ENCODE results near the gene GRIP2.

GRIP2 gene

GRCh38 chr3:14561051-14561960 lies 21.2 kb upstream of the GRIP2 start:
- DNase-seq, result peak; percentile 69

- DNase-seq, result no peak
These were observed 20.0 kb upstream of the GRIP2 start for GRCh38 chr3:14560110-14560509.

GRCh38 chr3:14558029-14558428 lies 17.9 kb upstream of the GRIP2 start:
- DNase-seq, result no peak

GRCh38 chr3:14555835-14556234 lies 15.7 kb upstream of the GRIP2 start:
- no peak for DNase-seq

- no peak for DNase-seq
These were observed 14.6 kb upstream of the GRIP2 start for GRCh38 chr3:14554715-14555114.

GRCh38 chr3:14553871-14554270 lies 13.7 kb upstream of the GRIP2 start:
- no peak for DNase-seq

- no peak for DNase-seq
These were observed 12.6 kb upstream of the GRIP2 start for GRCh38 chr3:14552717-14553116.

GRCh38 chr3:14552041-14552648 lies 12.0 kb upstream of the GRIP2 start:
- no peak for DNase-seq

- no peak for DNase-seq
These were observed 10.8 kb upstream of the GRIP2 start for GRCh38 chr3:14550651-14551611.

- DNase-seq, result no peak
These were observed 10.0 kb upstream of the GRIP2 start for GRCh38 chr3:14550181-14550580.

GRCh38 chr3:14549256-14549919 lies 9.2 kb upstream of the GRIP2 start:
- peak; percentile 16 for DNase-seq

- peak; percentile 60 for DNase-seq
These were observed 8.2 kb upstream of the GRIP2 start for GRCh38 chr3:14548321-14548729.

- DNase-seq, result no peak
These were observed 7.6 kb upstream of the GRIP2 start for GRCh38 chr3:14547693-14548092.

GRCh38 chr3:14546041-14546440 lies 5.9 kb upstream of the GRIP2 start:
- DNase-seq, result no peak

GRCh38 chr3:14545251-14545635 lies 5.1 kb upstream of the GRIP2 start:
- no peak for DNase-seq

GRCh38 chr3:14544282-14545250 lies 4.4 kb upstream of the GRIP2 start:
- DNase-seq, result no peak

- no peak for DNase-seq
These were observed 3.3 kb upstream of the GRIP2 start for GRCh38 chr3:14543446-14543845.

- DNase-seq, result no peak
These were observed 2.5 kb upstream of the GRIP2 start for GRCh38 chr3:14542656-14543055.

- DNase-seq, result no peak
These were observed 1.5 kb upstream of the GRIP2 start for GRCh38 chr3:14541646-14542045.

- DNase-seq, result no peak
These were observed 761 bp upstream of the GRIP2 start for GRCh38 chr3:14540821-14541385.

GRCh38 chr3:14539384-14539741 lies 779 bp downstream of the GRIP2 start:
- no peak for DNase-seq
